Heart right ventricle (tissue), 16 donors: ENCODE measurements around the gene CCDC126. TPM values are rescaled to one million over a fixed set of nuclear protein-coding genes. Genes with fewer than 3 reads are reported as not detected.

Source experiments
- ATAC-seq, 8 donors: fragments of 200-7000 bp; cut with Tn5 transposase; one replicate each; pipeline ENCODE4 v1.9.1; 2020; ENCODE audit warnings: mild to moderate bottlenecking in 8 of 8, moderate library complexity in 8 of 8, moderate number of reproducible peaks in 1 of 8
- DNase-seq, 2 donors: peaks; one replicate each; pipeline ENCODE4 v3.0.0-alpha.2; 2020
- H3K27ac ChIP-seq, 10 donors: fragments of 200-600 bp; sonication (generic) in 2 of 10; one replicate each; pipeline versions ENCODE4 v1.5.0 to v1.8.0; 2020 to 2022; ENCODE audit warnings: mild to moderate bottlenecking in 3 of 10
- H3K27me3 ChIP-seq, 7 donors: fragments of 200-600 bp; one replicate each; pipeline ENCODE4 v1.8.0; 2021 to 2022; ENCODE audit warnings: mild to moderate bottlenecking in 2 of 7
- H3K36me3 ChIP-seq, 9 donors: fragments of 200-600 bp; sonication (generic) in 1 of 9; one replicate each; pipeline versions ENCODE4 v1.5.0 to v1.8.0; 2020 to 2022; ENCODE audit warnings: mild to moderate bottlenecking in 2 of 9
- H3K4me1 ChIP-seq, 9 donors: fragments of 200-600 bp; sonication (generic) in 1 of 9; one replicate each; pipeline versions ENCODE4 v1.5.0 to v1.8.0; 2020 to 2022; ENCODE audit warnings: mild to moderate bottlenecking in 4 of 9
- H3K4me3 ChIP-seq, 10 donors: fragments of 200-600 bp; sonication (generic) in 2 of 10; one replicate each; pipeline versions ENCODE4 v1.5.0 to v1.8.0; 2020 to 2022; ENCODE audit warnings: mild to moderate bottlenecking in 7 of 10, moderate library complexity in 2 of 10
- H3K9me3 ChIP-seq, 11 donors: fragments of 200-600 bp in 10 of 11; sonication (generic) in 2 of 11; one replicate each; pipeline versions ENCODE4 v1.5.0 to v1.8.0; 2013 to 2022; ENCODE audit warnings: mild to moderate bottlenecking in 2 of 11, control low read depth in 1 of 11, moderate library complexity in 1 of 11
- WGBS, 2 donors: extraction: QIAGEN DNeasy Blood & Tissue Kit; methylation state at CpG; one replicate each; pipeline ENCODE4 v1.1.7; 2013; ENCODE audit warnings: inconsistent platforms in 1 of 2; 5-methylcytosine and 5-hydroxymethylcytosine counted together
- intact Hi-C, 10 donors: fragments of 100-400 bp; cut with DNase I; formaldehyde crosslinking; loops; one replicate each; pipeline versions ENCODE4 v1.11.1 to v1.14.2; 2022
- polyA plus RNA-seq, 2 donors: library from polyadenylated mRNA; stranded (reverse); fragments of 200-250 nt; gene quantifications; one replicate each; pipeline ENCODE4 v1.2.3, GENCODE V29; 2013
- total RNA-seq, 10 donors: library from RNA; stranded (reverse); fragmentation: NEBNext Ultra II Directional in 3 of 10; extraction: Animal tissue kit (Norgen Biotek cat#: 25700) in 3 of 10; gene quantifications; one replicate each; pipeline versions ENCODE4 v1.2.1 to v1.2.4, GENCODE V29; 2021 to 2023
- TF ChIP-seq, protein P1 (sequence below), 9 donors: fragments of 200-600 bp; sonication (generic) in 2 of 9; IDR thresholded peaks; one replicate each; pipeline versions ENCODE4 v1.5.0 to v1.8.0; 2021 to 2022; ENCODE audit warnings: antibody characterized with exemption in 9 of 9, mild to moderate bottlenecking in 5 of 9, moderate library complexity in 1 of 9
- donor health status: Arrhythmogenic right ventricular cardiomyopathy.
- donor health status: ischemic (EF 13 %, LVEDD 7.1; RV severe dilation, severe dysfunction).
- donor health status: healthy with polysubstance abuse.
- donor health status: DM: no; HTN: yes; CAD: no.
- donor health status: DM: no; HTN: no; CAD: no.
- donor health status: ischemic (EF 25% LVEDD 6.9; RV normal size, moderate dysfunction).
- donor health status: ischemic (EF 25% LVEDD 5.7; RV mildly dilated, moderate dysfunction).
- donor health status: healthy.
- donor health status: DM: yes; HTN: yes; CAD: no.
- donor health status: Ischemic cardiomyopathy.
- donor health status: ischemic (EF 35%, LVEDD 5.7; RV mildly dilated, moderate dysfunction).
- donor health status: nonischemic (EF 11% LVEDD 7.7; RV severe dilation, severe dysfunction).
- donor health status: DM: yes; HTN: yes; CAD: no.
- donor health status: PGD.
- donor health status: ischemic (EF 29% LVEDD 5.4; RV normal size, mild dysfunction).
- donor health status: nonischemic (EF 23%, LVEDD 6.1; RV moderate dilation, normal function).

CCDC126 gene
- total and polyA plus RNA-seq, 12 donors, result 2.9 to 11.9 (median 8.7) TPM

DNA sequence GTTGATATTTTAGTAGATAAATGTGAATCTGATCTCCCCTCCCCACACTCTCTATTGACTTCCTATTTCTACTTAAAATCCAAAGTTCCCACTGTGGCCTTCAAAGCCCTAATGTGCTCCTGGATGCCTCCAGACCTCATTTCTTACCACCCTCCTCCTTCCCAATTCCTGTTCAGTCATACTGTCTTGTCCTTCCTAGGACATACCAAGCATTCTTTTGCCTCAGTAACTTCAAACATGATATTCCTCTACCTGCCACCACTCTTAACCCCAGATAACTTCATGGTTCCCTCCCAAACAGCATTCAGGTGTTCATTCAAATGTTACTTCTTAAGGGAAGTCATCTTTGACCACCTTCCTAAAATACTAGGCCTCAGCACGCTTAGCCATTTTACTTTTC is 48.6 kb downstream of the CCDC126 start:
- peaks cover 0 to 4% (median 0%) of the 10 kb centered on the region in 9 donors for H3K36me3 ChIP-seq
- H3K27me3 ChIP-seq, result no peaks in the 10 kb centered on the region
- ATAC-seq, result no peak
- DNase-seq, result no peak
- H3K4me3 ChIP-seq, result no peak overlapping the region
- TF ChIP-seq, protein P1, sequence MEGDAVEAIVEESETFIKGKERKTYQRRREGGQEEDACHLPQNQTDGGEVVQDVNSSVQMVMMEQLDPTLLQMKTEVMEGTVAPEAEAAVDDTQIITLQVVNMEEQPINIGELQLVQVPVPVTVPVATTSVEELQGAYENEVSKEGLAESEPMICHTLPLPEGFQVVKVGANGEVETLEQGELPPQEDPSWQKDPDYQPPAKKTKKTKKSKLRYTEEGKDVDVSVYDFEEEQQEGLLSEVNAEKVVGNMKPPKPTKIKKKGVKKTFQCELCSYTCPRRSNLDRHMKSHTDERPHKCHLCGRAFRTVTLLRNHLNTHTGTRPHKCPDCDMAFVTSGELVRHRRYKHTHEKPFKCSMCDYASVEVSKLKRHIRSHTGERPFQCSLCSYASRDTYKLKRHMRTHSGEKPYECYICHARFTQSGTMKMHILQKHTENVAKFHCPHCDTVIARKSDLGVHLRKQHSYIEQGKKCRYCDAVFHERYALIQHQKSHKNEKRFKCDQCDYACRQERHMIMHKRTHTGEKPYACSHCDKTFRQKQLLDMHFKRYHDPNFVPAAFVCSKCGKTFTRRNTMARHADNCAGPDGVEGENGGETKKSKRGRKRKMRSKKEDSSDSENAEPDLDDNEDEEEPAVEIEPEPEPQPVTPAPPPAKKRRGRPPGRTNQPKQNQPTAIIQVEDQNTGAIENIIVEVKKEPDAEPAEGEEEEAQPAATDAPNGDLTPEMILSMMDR (IDR thresholded peaks at IDR 0.05), result no peak
- intact Hi-C loops, result no loop called here
- no peaks in the 10 kb centered on the region for H3K4me1 ChIP-seq
- no peaks in the 10 kb centered on the region for H3K9me3 ChIP-seq
- H3K27ac ChIP-seq, result no peak overlapping the region
- 95 to 97% methylated on average over 1 of the region's 1 CpG for WGBS, 2 donors

DNA sequence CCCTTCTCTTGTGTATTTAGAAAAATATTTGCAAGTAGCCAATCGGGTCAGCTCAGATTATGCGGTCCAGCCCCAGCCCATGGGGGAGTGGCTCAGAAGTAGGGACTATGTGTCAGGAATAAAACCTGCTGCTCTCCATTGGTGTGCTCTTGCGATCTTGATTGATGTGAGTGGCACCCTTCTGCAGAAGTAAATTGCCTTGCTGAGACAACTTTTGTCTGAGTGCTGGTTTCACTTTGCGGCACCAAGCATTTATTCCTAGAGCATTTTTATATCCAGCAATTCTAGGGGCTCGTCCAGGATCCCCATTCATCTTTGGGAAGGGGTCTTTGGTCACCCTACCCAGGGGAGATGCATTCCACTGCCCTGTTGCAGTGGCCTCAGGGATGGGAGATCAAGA is 56.8 kb downstream of the CCDC126 start:
- Histone ChIP-seq H3K4me1 (no peaks in the 10 kb centered on the region), H3K9me3 (peaks cover 0 to 47% (median 18%) of the 10 kb centered on the region in 11 donors), H3K27ac (no peak overlapping the region), H3K4me3 (no peak overlapping the region), H3K36me3 (no peaks in the 10 kb centered on the region), H3K27me3 (no peaks in the 10 kb centered on the region)
- ATAC-seq, result no peak
- intact Hi-C loops, result no loop called here
- 87 to 90% methylated on average over 5 of the region's 5 CpGs for WGBS, 2 donors
- TF ChIP-seq, protein P1 (IDR thresholded peaks at IDR 0.05), result no peak
- no peak for DNase-seq

DNA sequence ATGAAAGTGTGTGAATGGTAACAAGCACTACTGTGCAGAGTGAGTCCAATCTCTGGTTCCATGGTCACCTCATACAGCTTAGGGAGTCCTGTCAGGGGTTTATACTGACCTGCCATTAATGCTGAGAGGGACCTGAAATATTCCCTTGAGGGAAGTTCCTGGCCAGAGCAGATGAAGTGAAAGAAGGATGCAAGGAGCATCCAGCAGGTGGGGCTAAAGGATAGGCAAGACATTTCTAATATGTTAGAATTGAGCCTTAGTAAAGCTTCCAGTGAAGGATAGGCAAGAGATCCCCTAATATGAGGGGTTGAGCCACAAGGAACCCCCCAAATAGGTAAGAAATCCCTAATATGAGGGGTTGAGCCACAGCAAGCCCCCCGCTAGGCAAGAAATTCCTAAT is 57.3 kb downstream of the CCDC126 start:
- WGBS, 2 donors, result 0% methylated on average over 1 of the region's 1 CpG
- no peak for ATAC-seq
- Histone ChIP-seq H3K27ac (no peak overlapping the region), H3K27me3 (no peaks in the 10 kb centered on the region), H3K4me3 (no peak overlapping the region), H3K9me3 (peaks cover 0 to 52% (median 18%) of the 10 kb centered on the region in 11 donors), H3K4me1 (no peaks in the 10 kb centered on the region), H3K36me3 (no peaks in the 10 kb centered on the region)
- intact Hi-C loops, result no loop called here
- TF ChIP-seq, protein P1 (IDR thresholded peaks at IDR 0.05), result peak in 4 of 9 donors; percentile 11 to 33 (median 14)
- no peak for DNase-seq

DNA sequence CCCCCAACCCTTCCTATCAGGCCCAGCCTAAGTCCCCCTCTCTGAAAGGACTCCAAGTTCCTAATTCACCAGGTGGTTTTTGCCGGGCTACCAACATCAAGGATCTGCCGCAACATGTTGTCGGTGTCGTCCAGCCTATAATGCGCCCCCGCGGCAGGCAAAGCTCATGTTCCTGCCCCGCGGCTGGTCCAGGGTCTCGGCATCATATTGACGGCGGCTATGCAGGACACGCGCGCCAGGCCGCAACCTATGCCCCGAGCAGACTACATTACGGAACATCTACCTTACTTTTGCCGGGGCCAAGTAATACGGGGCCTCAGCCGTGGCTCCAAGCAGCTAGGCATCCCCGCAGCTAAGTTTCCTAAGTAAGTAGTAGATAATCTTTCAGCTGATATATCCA is 58.3 kb downstream of the CCDC126 start:
- DNase-seq, result no peak
- Histone ChIP-seq H3K36me3 (no peaks in the 10 kb centered on the region), H3K4me1 (no peaks in the 10 kb centered on the region), H3K4me3 (no peak overlapping the region), H3K9me3 (peaks cover 0 to 58% (median 18%) of the 10 kb centered on the region in 11 donors), H3K27ac (no peak overlapping the region), H3K27me3 (no peaks in the 10 kb centered on the region)
- intact Hi-C loops, result no loop called here
- 95 to 96% methylated on average over 22 of the region's 22 CpGs for WGBS, 2 donors
- TF ChIP-seq, protein P1 (IDR thresholded peaks at IDR 0.05), result no peak
- no peak for ATAC-seq
